Gastrocnemius medialis (tissue), 4 donors: ENCODE measurements around the gene ATF7IP2.

Experiments
- CTCF ChIP-seq, 5 experiments: fragments of 450-650 bp in 3 of 5; fragments of 200-600 bp in 2 of 5; sonication (generic) in 2 of 5; IDR thresholded peaks in 4 of 5; conservative IDR thresholded peaks in 1 of 5; 1 replicate in 4 of 5; 2 replicates in 1 of 5; pipeline ENCODE4 v1.5.1; 2016 to 2019; ENCODE audit warnings: antibody characterized with exemption in 5 of 5, mild to moderate bottlenecking in 3 of 5, moderate library complexity in 3 of 5
- POLR2A ChIP-seq, 2 donors: fragments of 450-650 bp; IDR thresholded peaks; one replicate each; pipeline ENCODE4 v1.6.1; 2017; ENCODE audit warnings: antibody characterized with exemption in 2 of 2, mild to moderate bottlenecking in 2 of 2, moderate library complexity in 2 of 2

GRCh38 chr16:10421596-10421995 lies 35.7 kb downstream of the ATF7IP2 start:
- TF ChIP-seq POLR2A (IDR thresholded peaks at IDR 0.05) (no peak), CTCF (IDR thresholded peaks at IDR 0.05 in 4 of 5, conservative IDR thresholded peaks at IDR 0.05 in 1 of 5) (no peak)
